ENCODE measurements around the gene GADL1.

DNA sequence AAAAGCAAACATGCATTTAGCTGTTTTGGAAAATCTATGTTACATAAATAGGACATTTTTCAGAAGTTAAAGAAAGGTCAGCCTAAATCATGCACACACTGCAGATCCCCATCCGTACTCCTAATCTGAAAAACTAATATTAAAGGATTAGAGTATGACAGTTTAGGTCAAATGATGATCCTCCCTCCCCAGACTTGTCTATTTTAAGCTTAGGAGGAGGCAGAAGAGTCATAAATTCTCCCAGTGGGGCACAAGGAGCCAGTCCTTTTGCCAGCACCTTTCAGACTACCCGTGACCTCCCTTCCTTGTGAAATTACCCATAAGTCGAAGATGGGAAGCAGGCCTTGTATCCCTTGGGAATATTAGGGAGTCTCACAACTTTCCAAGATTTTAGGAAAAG lies 210.1 kb downstream of the GADL1 start:
- TF ChIP-seq ISL1 (CRISPR knock-in tag; IDR thresholded peaks at IDR 0.05), result no peak
- TF ChIP-seq, protein P1, sequence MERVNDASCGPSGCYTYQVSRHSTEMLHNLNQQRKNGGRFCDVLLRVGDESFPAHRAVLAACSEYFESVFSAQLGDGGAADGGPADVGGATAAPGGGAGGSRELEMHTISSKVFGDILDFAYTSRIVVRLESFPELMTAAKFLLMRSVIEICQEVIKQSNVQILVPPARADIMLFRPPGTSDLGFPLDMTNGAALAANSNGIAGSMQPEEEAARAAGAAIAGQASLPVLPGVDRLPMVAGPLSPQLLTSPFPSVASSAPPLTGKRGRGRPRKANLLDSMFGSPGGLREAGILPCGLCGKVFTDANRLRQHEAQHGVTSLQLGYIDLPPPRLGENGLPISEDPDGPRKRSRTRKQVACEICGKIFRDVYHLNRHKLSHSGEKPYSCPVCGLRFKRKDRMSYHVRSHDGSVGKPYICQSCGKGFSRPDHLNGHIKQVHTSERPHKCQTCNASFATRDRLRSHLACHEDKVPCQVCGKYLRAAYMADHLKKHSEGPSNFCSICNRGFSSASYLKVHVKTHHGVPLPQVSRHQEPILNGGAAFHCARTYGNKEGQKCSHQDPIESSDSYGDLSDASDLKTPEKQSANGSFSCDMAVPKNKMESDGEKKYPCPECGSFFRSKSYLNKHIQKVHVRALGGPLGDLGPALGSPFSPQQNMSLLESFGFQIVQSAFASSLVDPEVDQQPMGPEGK (CRISPR knock-in tag; IDR thresholded peaks at IDR 0.05; ENCODE audit: borderline replicate concordance), result no peak
- TF ChIP-seq, protein P2, sequence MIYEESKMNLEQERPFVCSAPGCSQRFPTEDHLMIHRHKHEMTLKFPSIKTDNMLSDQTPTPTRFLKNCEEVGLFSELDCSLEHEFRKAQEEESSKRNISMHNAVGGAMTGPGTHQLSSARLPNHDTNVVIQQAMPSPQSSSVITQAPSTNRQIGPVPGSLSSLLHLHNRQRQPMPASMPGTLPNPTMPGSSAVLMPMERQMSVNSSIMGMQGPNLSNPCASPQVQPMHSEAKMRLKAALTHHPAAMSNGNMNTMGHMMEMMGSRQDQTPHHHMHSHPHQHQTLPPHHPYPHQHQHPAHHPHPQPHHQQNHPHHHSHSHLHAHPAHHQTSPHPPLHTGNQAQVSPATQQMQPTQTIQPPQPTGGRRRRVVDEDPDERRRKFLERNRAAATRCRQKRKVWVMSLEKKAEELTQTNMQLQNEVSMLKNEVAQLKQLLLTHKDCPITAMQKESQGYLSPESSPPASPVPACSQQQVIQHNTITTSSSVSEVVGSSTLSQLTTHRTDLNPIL (CRISPR knock-in tag; IDR thresholded peaks at IDR 0.05; ENCODE audit: low read depth), result no peak
- no peak for TF ChIP-seq OSR1 (CRISPR knock-in tag; IDR thresholded peaks at IDR 0.05)
- TF ChIP-seq, protein P3, sequence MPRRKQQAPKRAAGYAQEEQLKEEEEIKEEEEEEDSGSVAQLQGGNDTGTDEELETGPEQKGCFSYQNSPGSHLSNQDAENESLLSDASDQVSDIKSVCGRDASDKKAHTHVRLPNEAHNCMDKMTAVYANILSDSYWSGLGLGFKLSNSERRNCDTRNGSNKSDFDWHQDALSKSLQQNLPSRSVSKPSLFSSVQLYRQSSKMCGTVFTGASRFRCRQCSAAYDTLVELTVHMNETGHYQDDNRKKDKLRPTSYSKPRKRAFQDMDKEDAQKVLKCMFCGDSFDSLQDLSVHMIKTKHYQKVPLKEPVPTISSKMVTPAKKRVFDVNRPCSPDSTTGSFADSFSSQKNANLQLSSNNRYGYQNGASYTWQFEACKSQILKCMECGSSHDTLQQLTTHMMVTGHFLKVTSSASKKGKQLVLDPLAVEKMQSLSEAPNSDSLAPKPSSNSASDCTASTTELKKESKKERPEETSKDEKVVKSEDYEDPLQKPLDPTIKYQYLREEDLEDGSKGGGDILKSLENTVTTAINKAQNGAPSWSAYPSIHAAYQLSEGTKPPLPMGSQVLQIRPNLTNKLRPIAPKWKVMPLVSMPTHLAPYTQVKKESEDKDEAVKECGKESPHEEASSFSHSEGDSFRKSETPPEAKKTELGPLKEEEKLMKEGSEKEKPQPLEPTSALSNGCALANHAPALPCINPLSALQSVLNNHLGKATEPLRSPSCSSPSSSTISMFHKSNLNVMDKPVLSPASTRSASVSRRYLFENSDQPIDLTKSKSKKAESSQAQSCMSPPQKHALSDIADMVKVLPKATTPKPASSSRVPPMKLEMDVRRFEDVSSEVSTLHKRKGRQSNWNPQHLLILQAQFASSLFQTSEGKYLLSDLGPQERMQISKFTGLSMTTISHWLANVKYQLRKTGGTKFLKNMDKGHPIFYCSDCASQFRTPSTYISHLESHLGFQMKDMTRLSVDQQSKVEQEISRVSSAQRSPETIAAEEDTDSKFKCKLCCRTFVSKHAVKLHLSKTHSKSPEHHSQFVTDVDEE (CRISPR knock-in tag; IDR thresholded peaks at IDR 0.05), result no peak
- TF ChIP-seq ZC3H10 (CRISPR knock-in tag; IDR thresholded peaks at IDR 0.05), result no peak
- TF ChIP-seq CSDC2 (CRISPR knock-in tag; IDR thresholded peaks at IDR 0.05), result no peak
- TF ChIP-seq TOX (CRISPR knock-in tag; IDR thresholded peaks at IDR 0.05; ENCODE audit: borderline replicate concordance), result no peak

All from SK-N-SH treated with all-trans-retinoic acid at 6 μM for 48 hours (cell line).